Bronchial epithelial cell (primary cell): Measurements from ENCODE around the gene BLOC1S1. TPM values are rescaled to one million over a fixed set of nuclear protein-coding genes. Genes with fewer than 3 reads are reported as not detected.

ENCODE experiments used
- DNase-seq: peaks from one replicate; pipeline ENCODE4 v3.0.0-alpha.2; 2010; ENCODE audit warnings: low read depth
- FAIRE-seq: peaks from 2 replicates; lab custom pipeline; 2011; peaks lifted over from hg19 to GRCh38; lab: Jason Lieb, UNC
- H3K27me3 ChIP-seq: 2 replicates; pipeline ENCODE4 v1.5.1; 2011; ENCODE audit warnings: low read length; ENCODE audit not compliant: control insufficient read depth, insufficient read depth
- H3K36me3 ChIP-seq: 2 replicates; pipeline ENCODE4 v1.5.1; 2011; ENCODE audit warnings: low read length; ENCODE audit not compliant: control insufficient read depth, insufficient read depth
- H3K4me3 ChIP-seq: 2 replicates; pipeline ENCODE4 v1.5.1; 2011; ENCODE audit warnings: mild to moderate bottlenecking, low read depth, low read length, control low read depth
- total RNA-seq: library from RNA; depleted of rRNA; stranded (reverse); fragments of >200 nt; gene quantifications from 2 replicates; pipeline ENCODE4 v1.2.1, GENCODE V29; 2014
- TF ChIP-seq, protein P1 (sequence below): IDR thresholded peaks from 2 replicates; pipeline ENCODE4 v1.5.1; 2011; ENCODE audit warnings: mild to moderate bottlenecking, moderate library complexity, low read length, control low read depth, inconsistent platforms; ENCODE audit not compliant: insufficient read depth, severe bottlenecking

The BLOC1S1 gene
- total RNA-seq, 1 donor from 2014 or later: 64.5 TPM

DNA sequence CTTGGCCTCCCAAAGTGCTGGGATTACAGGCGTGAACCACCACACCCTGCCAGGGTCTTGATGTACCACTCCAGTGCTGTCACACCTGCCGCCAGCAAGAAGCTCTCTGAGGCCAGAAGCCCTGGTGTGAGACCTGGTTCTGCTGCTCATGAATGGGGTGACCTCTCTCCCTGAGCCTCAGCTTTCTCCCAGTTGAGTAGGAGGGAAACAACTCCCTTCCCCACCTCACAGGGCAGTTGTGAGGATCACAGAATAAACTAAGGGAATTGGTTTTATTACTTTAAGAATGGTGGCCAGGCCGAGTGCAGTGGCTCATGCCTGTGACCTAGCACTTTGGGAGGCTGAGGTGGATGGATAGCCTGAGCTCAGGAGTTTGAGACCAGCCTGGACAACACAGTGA, 18.7 kb downstream of the BLOC1S1 start:
- H3K4me3 ChIP-seq: no peak overlapping the region
- FAIRE-seq: no peak
- no peaks in the 10 kb centered on the region for H3K27me3 ChIP-seq
- DNase-seq: no peak
- TF ChIP-seq, protein P1, sequence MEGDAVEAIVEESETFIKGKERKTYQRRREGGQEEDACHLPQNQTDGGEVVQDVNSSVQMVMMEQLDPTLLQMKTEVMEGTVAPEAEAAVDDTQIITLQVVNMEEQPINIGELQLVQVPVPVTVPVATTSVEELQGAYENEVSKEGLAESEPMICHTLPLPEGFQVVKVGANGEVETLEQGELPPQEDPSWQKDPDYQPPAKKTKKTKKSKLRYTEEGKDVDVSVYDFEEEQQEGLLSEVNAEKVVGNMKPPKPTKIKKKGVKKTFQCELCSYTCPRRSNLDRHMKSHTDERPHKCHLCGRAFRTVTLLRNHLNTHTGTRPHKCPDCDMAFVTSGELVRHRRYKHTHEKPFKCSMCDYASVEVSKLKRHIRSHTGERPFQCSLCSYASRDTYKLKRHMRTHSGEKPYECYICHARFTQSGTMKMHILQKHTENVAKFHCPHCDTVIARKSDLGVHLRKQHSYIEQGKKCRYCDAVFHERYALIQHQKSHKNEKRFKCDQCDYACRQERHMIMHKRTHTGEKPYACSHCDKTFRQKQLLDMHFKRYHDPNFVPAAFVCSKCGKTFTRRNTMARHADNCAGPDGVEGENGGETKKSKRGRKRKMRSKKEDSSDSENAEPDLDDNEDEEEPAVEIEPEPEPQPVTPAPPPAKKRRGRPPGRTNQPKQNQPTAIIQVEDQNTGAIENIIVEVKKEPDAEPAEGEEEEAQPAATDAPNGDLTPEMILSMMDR: no peak
- no peaks in the 10 kb centered on the region for H3K36me3 ChIP-seq

DNA sequence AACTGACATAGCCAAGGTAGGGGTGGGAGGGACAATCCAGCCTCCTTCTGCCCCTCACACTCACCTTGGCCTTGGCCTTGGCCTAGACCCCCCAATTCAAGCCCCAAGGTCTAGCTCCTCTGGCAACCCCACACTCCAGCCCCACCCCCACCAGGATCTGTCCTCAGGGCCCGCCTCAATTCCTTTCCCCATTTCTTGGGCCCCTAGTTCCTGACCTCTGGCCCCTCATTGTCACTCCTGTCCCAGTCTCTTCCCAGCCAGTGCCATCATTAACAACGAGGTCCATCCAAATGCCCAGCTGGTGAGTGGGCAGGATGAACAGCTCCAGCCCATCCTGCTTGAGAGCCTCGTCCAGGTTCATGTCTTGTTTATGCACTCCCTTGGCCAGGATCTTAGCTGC, 20.2 kb downstream of the BLOC1S1 start:
- no peaks in the 10 kb centered on the region for H3K27me3 ChIP-seq
- DNase-seq (no peak), FAIRE-seq (no peak)
- TF ChIP-seq, protein P1: no peak
- H3K4me3 ChIP-seq: no peak overlapping the region
- H3K36me3 ChIP-seq: no peaks in the 10 kb centered on the region

DNA sequence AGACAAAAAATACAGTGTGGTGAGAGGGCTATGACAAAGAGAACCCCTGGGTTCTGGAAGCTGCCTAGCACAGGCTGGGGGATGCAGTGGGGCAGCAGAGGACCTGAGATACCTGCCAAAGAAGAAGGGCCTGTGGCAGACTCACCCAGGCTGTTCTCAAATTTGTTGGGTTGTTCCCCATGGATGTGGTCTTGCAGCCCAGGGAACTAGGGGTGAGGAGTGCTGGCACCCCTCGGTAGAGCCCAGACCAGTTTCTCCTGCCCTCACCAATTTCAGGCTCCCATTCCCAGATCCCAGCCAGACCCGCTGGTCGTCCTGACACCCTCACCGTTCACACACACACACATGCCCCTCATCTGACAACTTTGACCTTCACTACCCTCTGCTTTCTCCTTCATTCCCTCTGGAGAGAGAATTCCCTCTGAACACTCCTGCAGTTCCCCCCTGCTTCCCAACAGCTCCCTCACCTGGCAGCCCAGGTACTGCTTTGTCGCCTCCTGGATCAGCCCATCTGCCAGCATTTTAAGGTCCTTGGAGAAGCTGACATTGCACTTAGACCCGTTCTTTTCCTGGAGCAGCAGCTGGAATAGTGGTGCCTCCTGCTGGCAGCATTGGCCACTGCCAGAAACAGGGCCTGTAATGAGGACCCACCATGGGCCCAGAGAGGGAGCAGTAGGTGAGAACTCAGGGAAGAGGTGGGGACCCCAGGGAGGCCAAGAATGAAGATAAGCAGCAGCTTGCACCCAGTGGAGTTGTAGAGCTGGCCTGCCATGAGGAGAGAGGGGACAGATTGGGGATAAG, 21.1 kb downstream of the BLOC1S1 start:
- Histone ChIP-seq H3K4me3 (no peak overlapping the region), H3K27me3 (no peaks in the 10 kb centered on the region), H3K36me3 (no peaks in the 10 kb centered on the region)
- TF ChIP-seq, protein P1: peak; percentile 82
- FAIRE-seq (no peak), DNase-seq (peak; percentile 81)

DNA sequence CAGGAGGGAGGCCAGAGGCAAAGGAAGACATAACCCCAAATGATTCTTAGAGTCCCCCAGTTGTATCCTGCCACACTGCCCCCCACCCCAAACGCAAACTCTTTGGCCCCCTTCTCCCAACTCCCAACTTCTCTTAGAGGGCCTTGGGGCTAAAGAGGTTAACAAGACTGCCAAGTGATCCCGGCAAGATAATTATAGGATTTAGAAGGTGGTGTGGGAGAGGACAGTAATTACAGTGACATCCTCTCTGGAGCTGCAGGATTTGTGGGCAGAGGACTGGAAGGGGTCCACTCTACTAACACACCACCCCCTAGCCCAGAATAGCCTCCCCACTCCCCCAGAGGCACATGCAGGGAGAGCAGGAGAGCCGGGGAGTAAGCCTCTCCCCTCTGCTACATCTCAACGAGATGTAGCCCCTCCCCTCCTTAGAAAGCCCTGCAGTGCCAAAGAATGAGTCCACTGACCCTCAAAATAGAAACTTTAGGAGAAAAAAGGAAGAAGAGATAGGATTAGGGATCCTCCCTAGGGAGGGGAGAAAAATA, 21.8 kb downstream of the BLOC1S1 start:
- no peaks in the 10 kb centered on the region for H3K36me3 ChIP-seq
- no peak for FAIRE-seq
- no peaks in the 10 kb centered on the region for H3K27me3 ChIP-seq
- no peak overlapping the region for H3K4me3 ChIP-seq
- TF ChIP-seq, protein P1: no peak
- no peak for DNase-seq

DNA sequence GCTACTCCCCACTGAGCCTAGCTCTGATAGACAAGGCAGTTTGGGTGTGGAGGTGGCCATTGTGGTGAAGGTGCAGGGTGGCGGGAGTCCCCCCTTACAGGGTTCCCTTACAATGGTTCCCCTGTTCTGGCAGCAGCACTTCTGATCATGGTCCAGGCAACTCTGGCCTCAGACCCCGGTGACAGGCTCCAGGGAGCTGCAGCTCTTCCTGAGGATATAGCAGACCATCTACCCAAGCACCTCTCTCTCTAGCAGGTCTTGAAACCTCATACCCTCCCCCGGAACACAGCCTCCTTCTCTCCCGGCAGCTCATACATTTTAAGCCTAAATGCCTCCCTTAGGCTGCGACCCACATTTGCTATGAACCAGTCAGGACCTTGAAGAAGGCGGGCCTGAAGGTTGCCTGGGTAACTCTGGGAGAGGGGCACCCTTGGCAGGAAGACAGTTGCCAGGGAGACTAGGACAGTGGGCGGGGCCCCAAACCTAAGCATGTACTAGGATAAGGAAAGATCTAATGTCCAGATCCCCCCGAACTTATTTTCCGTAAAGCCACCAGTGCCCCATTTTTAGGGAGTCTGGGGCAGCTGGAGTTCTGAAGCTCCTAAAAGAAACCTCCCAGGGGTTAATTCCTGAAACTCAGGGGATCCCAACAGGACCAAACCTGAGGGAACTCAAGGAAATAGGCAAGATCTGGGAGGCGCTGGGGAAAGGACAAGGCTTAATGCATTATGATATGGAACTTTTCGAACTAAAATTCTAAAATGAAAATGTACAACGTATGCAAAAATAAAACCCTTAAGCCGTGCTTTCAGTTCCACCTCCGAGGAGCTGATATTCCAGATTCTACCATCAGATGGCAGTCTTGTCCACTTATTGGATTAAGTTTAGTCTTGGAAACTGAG, 22.5 kb downstream of the BLOC1S1 start:
- Histone ChIP-seq H3K36me3 (no peaks in the 10 kb centered on the region), H3K4me3 (peak overlapping the region; percentile 35), H3K27me3 (no peaks in the 10 kb centered on the region)
- FAIRE-seq: no peak
- peak; percentile 77 for DNase-seq
- TF ChIP-seq, protein P1: peak; percentile 60
